Activated CD4-positive, alpha-beta T cell treated with anti-CD3 and anti-CD28 coated beads, Interleukin-2, amount 10 ng/mL, durations not matched to agents 24 days and 14 days (primary cell): ENCODE measurements around the gene GRIN2D. TPM values are rescaled to one million over a fixed set of nuclear protein-coding genes. Genes with fewer than 3 reads are reported as not detected.
A peak's percentile ranks its signal among the peaks of the same experiment; 100 is the strongest.
"Not testable (repeated sequence)": the region's sequence is repeated elsewhere in the genome, so short reads cannot be mapped to it uniquely, and the experiment has no call there.

Source experiments
- DNase-seq: peaks from one replicate; pipeline ENCODE4 v3.0.0; 2022
- H3K27ac Mint-ChIP-seq: one replicate; pipeline ENCODE4 v1.8.0; 2022; ENCODE audit warnings: mild to moderate bottlenecking, mixed read lengths
- H3K27me3 Mint-ChIP-seq: one replicate; pipeline ENCODE4 v1.8.0; 2022; ENCODE audit warnings: mixed read lengths
- H3K36me3 Mint-ChIP-seq: one replicate; pipeline ENCODE4 v1.8.0; 2022; ENCODE audit warnings: low read depth, mild to moderate bottlenecking, mixed read lengths
- H3K4me1 Mint-ChIP-seq: one replicate; pipeline ENCODE4 v1.8.0; 2021; ENCODE audit warnings: mixed read lengths
- H3K4me3 Mint-ChIP-seq: one replicate; pipeline ENCODE4 v1.8.0; 2022; ENCODE audit warnings: mild to moderate bottlenecking, moderate library complexity, mixed read lengths
- H3K9me3 Mint-ChIP-seq: one replicate; pipeline ENCODE4 v1.8.0; 2021; ENCODE audit warnings: mixed read lengths
- intact Hi-C: fragments of 100-400 bp; cut with micrococcal nuclease; formaldehyde crosslinking; loops from one replicate; pipeline ENCODE4 v1.15.1; 2023
- total RNA-seq: library from RNA; stranded (reverse); gene quantifications from 2 replicates; pipeline ENCODE4 v1.2.3, GENCODE V29; 2022

GRIN2D gene
- total RNA-seq, 1 donor from 2014 or later: 0.16 TPM

DNA sequence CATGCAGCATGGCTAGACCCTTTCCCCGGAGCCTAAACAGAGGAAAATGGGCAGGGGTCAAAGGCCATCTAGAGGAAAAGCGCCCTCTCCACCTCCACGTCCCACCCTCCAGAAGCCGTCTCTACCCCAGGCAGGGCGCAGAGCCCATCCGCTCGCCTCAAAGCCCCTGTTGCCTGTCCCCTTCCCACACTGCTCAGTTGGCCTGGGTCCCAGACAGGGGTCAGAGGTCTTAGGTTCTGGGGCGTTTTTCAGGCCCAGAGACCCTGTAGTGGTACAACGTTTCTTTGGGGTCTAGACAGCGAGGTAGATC is 30.0 kb upstream of the GRIN2D start:
- intact Hi-C loops: loop anchor here (1.0 to 5.0 kb wide), 5 partner anchors 27 to 149 kb away; partner anchors contain the start of genes GRWD1, KDELR1 and LMTK3
- H3K9me3 Mint-ChIP-seq: peaks cover 4% of the 10 kb centered on the region
- H3K27me3 Mint-ChIP-seq: peaks cover 4% of the 10 kb centered on the region
- H3K4me3 Mint-ChIP-seq: peak overlapping the region; percentile 87
- peaks cover 16% of the 10 kb centered on the region for H3K4me1 Mint-ChIP-seq
- peak overlapping the region; percentile 97 for H3K27ac Mint-ChIP-seq
- no peak for DNase-seq
- H3K36me3 Mint-ChIP-seq: peaks cover 6% of the 10 kb centered on the region

DNA sequence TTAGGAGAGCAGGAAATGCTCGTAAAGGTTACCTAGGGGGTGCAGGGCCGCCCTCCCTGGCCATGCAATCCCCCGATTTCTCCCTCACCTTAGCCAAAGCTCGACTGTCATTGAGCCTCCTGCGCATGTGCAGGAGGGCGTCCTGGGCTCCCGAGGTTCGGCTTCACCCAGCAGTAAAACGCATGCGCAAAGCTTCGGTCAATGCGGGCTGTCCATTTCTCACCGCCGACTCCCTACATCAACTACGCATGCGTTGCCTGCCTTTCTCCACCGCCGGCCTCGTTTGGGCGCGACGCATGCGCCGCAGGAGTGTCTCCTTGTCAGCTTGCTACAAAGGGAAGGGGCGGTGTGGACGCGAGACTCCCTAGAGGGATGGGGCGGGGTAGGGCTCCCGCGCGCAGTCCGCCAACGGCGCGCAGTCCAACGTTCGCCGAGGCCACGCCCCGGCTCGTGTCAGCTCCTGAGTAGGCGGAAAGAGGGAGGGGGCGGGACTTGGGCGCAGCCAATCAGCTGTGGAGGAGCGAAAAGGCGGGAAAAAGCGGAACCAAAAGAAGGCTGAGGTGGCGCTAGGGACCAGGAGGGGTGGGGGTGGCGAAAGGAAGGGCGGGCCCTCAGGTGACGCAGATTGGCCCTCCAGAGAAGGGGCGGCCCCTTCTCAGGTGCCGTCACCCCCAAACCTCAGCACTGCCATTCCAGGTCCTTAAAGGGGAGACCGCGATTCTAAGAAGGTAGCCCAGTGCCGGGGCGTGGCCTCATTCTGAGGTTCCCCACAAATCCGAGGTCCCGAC is 29.5 kb upstream of the GRIN2D start, which contains the start of the genes SYNGR4 and TMEM143:
SYNGR4 (plus strand) TSS at position 558 of the 788 bp plus-strand sequence. CDS start 1,476 bp downstream, outside the sequence.
TMEM143 (minus strand) TSS at position 131 of the 788 bp plus-strand sequence; CDS start at position 111, 20 bp downstream.
- intact Hi-C loops: loop anchor here (1.0 to 5.0 kb wide), 7 partner anchors 27 to 350 kb away; partner anchors contain the start of genes GRWD1, KDELR1 and LMTK3
- peak within 1 kb of the TSS; percentile 97 for H3K27ac Mint-ChIP-seq
- H3K27me3 Mint-ChIP-seq: peaks cover 4% of the 10 kb centered on the region
- H3K4me3 Mint-ChIP-seq: peak within 1 kb of the TSS; percentile 87
- DNase-seq: peak; percentile 99
- peaks cover 4% of the 10 kb centered on the region for H3K9me3 Mint-ChIP-seq
- peaks cover 16% of the 10 kb centered on the region for H3K4me1 Mint-ChIP-seq
- peaks cover 6% of the 10 kb centered on the region for H3K36me3 Mint-ChIP-seq

- peaks cover 4% of the 10 kb centered on the region for H3K9me3 Mint-ChIP-seq
- H3K4me1 Mint-ChIP-seq: peaks cover 16% of the 10 kb centered on the region
- H3K27me3 Mint-ChIP-seq: peaks cover 4% of the 10 kb centered on the region
- no peak for DNase-seq
- peaks cover 4% of the 10 kb centered on the region for H3K36me3 Mint-ChIP-seq
- H3K4me3 Mint-ChIP-seq: peak overlapping the region; percentile 87
- peak overlapping the region; percentile 97 for H3K27ac Mint-ChIP-seq
- intact Hi-C loops: loop anchor here (1.0 to 5.0 kb wide), 3 partner anchors 55 to 350 kb away; partner anchors contain the start of gene LMTK3
Measured at GRCh38 chr19:48364598-48365348, 28.7 kb upstream of the GRIN2D start.

GRCh38 chr19:48365602-48366001 is 27.9 kb upstream of the GRIN2D start:
- intact Hi-C loops: no loop called here
- H3K36me3 Mint-ChIP-seq: peaks cover 3% of the 10 kb centered on the region
- H3K27ac Mint-ChIP-seq: no peak overlapping the region
- peaks cover 4% of the 10 kb centered on the region for H3K27me3 Mint-ChIP-seq
- DNase-seq: no peak
- H3K4me3 Mint-ChIP-seq: no peak overlapping the region
- peaks cover 4% of the 10 kb centered on the region for H3K9me3 Mint-ChIP-seq
- peaks cover 16% of the 10 kb centered on the region for H3K4me1 Mint-ChIP-seq

DNA sequence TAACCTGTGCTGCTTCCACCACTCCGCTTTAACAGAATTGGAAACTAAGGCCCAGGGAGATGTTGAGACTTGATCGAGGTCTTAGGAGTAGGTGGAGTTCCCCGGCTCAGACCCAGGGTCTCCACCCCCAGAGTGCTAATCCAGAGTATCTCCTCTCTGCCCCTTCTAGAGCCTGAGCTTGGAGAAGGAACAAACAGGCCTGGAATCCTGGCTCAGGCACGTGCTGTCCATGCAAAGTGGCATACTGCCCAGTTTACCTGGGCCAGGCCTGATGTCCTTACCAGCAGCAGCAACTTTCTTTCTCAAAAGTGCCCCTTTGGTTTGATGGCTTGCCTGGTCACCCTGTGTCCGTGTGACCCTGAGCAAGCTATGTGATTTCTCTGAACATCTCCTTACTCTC is 25.6 kb upstream of the GRIN2D start:
- Mint-ChIP-seq H3K27ac (no peak overlapping the region), H3K36me3 (peaks cover 3% of the 10 kb centered on the region), H3K27me3 (peaks cover 4% of the 10 kb centered on the region), H3K9me3 (peaks cover 4% of the 10 kb centered on the region), H3K4me1 (peaks cover 13% of the 10 kb centered on the region), H3K4me3 (no peak overlapping the region)
- no peak for DNase-seq
- intact Hi-C loops: no loop called here

DNA sequence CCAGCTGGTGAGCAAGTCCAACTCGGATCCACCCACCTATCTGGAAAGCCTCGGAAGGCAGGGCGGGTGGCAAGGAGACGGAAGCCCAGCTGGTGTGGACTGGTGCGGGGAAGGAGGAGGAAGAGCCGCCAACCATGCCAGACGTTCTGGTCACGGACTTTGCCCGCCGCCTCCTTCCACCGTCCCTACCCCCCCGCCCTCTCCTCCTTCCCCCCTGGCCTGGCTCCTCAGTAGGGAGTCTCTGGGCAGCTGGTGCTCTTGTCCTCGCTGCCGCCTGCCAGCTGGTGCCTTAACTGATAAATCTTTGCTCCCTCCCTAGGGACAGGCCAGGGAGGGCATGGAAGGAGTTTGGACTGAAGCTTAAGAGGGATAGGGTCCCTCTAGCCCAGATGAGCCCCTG is 24.5 kb upstream of the GRIN2D start:
- intact Hi-C loops: no loop called here
- H3K27ac Mint-ChIP-seq: no peak overlapping the region
- no peak overlapping the region for H3K4me3 Mint-ChIP-seq
- H3K36me3 Mint-ChIP-seq: peaks cover 2% of the 10 kb centered on the region
- H3K27me3 Mint-ChIP-seq: peaks cover 2% of the 10 kb centered on the region
- DNase-seq: no peak
- H3K9me3 Mint-ChIP-seq: peaks cover 1% of the 10 kb centered on the region
- H3K4me1 Mint-ChIP-seq: peaks cover 9% of the 10 kb centered on the region

GRCh38 chr19:48370955-48371354 is 22.5 kb upstream of the GRIN2D start:
- H3K27me3 Mint-ChIP-seq: no peaks in the 10 kb centered on the region
- no peaks in the 10 kb centered on the region for H3K36me3 Mint-ChIP-seq
- H3K9me3 Mint-ChIP-seq: no peaks in the 10 kb centered on the region
- H3K27ac Mint-ChIP-seq: no peak overlapping the region
- H3K4me3 Mint-ChIP-seq: no peak overlapping the region
- intact Hi-C loops: no loop called here
- no peak for DNase-seq
- no peaks in the 10 kb centered on the region for H3K4me1 Mint-ChIP-seq

DNA sequence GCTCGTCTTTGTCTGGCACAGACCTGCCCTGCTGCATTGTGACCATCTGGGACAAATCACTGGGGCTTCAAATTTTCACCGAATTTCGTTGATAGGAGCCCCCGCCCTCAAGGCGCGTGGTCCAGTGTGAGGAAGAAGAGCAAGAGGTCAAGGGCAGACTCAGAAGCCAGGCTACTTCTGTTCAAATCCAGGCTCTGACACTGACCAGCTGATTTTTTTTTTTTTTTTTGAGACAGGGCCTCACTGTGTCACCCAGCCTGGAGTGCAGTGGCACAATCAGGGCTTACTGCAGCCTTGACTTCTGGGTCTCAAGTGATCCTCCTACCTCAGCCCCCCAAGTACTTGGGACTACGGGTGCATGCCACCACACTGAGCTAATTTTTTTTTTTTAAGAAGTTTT is 22.1 kb upstream of the GRIN2D start:
- no peaks in the 10 kb centered on the region for H3K36me3 Mint-ChIP-seq
- intact Hi-C loops: no loop called here
- DNase-seq: no peak
- H3K4me3 Mint-ChIP-seq: no peak overlapping the region
- no peak overlapping the region for H3K27ac Mint-ChIP-seq
- no peaks in the 10 kb centered on the region for H3K27me3 Mint-ChIP-seq
- no peaks in the 10 kb centered on the region for H3K9me3 Mint-ChIP-seq
- no peaks in the 10 kb centered on the region for H3K4me1 Mint-ChIP-seq

DNA sequence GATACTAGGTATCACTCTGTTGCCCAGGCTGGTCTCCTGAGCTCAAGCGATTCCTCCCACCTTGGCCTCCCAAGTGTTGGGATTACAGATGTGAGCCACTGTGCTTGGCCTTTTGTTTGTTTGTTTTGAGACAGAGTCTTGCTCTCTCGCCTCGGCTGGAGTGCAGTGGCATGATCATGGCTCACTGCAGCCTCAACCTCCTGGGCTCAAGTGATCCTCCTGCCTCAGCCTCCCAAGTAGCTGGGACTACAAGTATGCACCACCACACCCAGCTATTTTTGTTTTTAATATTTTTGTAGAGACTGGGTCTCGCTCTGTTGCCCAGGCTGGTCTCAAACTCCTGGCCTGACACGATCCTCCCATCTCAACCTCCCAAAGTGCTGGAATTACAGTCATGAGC is 21.7 kb upstream of the GRIN2D start:
- H3K27ac Mint-ChIP-seq, intact Hi-C loops, H3K36me3 Mint-ChIP-seq, H3K9me3 Mint-ChIP-seq, H3K4me3 Mint-ChIP-seq, DNase-seq, H3K27me3 Mint-ChIP-seq, H3K4me1 Mint-ChIP-seq: not testable (repeated sequence)

DNA sequence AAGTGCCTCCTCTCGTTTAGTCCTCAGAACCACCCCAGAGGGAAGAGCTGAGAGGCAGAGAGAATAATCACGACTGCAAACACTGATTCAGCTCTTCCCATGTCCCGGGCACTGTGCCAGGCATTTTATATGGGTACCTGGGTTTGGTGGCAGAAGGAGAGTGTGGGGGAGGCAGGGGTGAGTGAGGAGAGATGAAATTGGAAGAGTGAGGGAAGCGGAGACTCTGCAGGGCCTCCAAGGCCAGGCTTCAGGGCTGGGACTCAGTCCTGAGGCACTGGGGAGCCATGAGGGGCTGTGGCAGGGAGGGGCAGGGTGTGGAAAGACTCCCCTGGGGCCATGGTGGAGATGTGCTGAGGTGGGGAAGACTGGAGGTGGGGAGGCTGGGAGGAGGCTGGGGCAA is 20.6 kb upstream of the GRIN2D start:
- no peaks in the 10 kb centered on the region for H3K27me3 Mint-ChIP-seq
- no peaks in the 10 kb centered on the region for H3K36me3 Mint-ChIP-seq
- intact Hi-C loops: no loop called here
- no peak for DNase-seq
- H3K27ac Mint-ChIP-seq: no peak overlapping the region
- H3K4me1 Mint-ChIP-seq: no peaks in the 10 kb centered on the region
- no peaks in the 10 kb centered on the region for H3K9me3 Mint-ChIP-seq
- H3K4me3 Mint-ChIP-seq: no peak overlapping the region

GRCh38 chr19:48373567-48373966 is 19.9 kb upstream of the GRIN2D start:
- no peaks in the 10 kb centered on the region for H3K9me3 Mint-ChIP-seq
- no peak overlapping the region for H3K4me3 Mint-ChIP-seq
- H3K4me1 Mint-ChIP-seq: no peaks in the 10 kb centered on the region
- intact Hi-C loops: no loop called here
- H3K27ac Mint-ChIP-seq: no peak overlapping the region
- H3K36me3 Mint-ChIP-seq: no peaks in the 10 kb centered on the region
- H3K27me3 Mint-ChIP-seq: no peaks in the 10 kb centered on the region
- no peak for DNase-seq

DNA sequence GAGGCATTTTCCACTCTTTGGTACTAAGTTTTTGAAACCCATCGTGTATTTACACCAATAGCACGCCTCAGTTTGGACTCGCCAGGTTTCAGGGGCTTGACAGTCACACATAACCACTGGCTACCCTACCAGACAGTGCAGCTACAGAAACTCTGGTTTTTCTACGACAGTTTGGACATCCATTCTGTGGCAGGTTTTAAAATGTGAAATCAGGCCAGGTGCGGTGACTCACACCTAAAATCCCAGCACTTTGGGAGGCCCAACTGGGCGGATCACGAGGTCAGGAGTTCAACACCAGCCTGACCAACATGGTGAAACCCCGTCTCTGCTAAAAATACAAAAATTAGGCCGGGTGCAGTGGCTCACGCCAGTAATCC is 15.3 kb upstream of the GRIN2D start:
- intact Hi-C loops: no loop called here
- no peaks in the 10 kb centered on the region for H3K4me1 Mint-ChIP-seq
- peaks cover 15% of the 10 kb centered on the region for H3K36me3 Mint-ChIP-seq
- no peak for DNase-seq
- H3K27ac Mint-ChIP-seq: no peak overlapping the region
- no peaks in the 10 kb centered on the region for H3K9me3 Mint-ChIP-seq
- H3K4me3 Mint-ChIP-seq: no peak overlapping the region
- no peaks in the 10 kb centered on the region for H3K27me3 Mint-ChIP-seq

DNA sequence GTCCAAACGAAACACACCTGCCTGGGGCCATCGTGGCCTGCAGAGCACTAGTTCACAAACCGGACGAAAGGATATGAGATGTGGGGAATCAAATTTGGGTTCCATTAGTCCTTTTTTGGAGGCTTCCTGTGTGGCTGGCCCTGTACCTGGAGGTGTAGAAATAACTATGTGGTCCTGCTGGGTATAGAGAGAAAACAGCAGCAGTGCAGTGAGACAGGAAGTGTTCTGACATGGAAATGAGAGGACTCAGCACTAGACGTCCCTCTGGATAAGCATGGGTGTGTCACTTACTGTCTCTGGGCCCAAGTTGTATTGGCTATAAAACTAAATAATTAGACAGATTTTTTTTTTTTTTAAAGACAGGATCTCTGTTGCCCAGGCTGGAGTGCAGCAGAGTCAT is 14.4 kb upstream of the GRIN2D start:
- Mint-ChIP-seq H3K4me3 (no peak overlapping the region), H3K27ac (peak overlapping the region; percentile 29), H3K9me3 (no peaks in the 10 kb centered on the region), H3K4me1 (no peaks in the 10 kb centered on the region), H3K27me3 (no peaks in the 10 kb centered on the region), H3K36me3 (peaks cover 20% of the 10 kb centered on the region)
- DNase-seq: no peak
- intact Hi-C loops: no loop called here
